ENCODE measurements around the gene NCKIPSD. TPM values are rescaled to one million over a fixed set of nuclear protein-coding genes. Genes with fewer than 3 reads are reported as not detected.

The NCKIPSD gene
- total RNA-seq, 4 donors from 2014 or later, result 18.9 to 60.2 (median 39.9) TPM

- no peak for ATAC-seq (ENCODE audit: low FRiP score)
- no peak for TF ChIP-seq CTCF (IDR thresholded peaks at IDR 0.05)
- DNase-seq (ENCODE audit: low spot score), result no peak
These were observed 21.4 kb upstream of the NCKIPSD start for GRCh38 chr3:48707157-48707556.

DNA sequence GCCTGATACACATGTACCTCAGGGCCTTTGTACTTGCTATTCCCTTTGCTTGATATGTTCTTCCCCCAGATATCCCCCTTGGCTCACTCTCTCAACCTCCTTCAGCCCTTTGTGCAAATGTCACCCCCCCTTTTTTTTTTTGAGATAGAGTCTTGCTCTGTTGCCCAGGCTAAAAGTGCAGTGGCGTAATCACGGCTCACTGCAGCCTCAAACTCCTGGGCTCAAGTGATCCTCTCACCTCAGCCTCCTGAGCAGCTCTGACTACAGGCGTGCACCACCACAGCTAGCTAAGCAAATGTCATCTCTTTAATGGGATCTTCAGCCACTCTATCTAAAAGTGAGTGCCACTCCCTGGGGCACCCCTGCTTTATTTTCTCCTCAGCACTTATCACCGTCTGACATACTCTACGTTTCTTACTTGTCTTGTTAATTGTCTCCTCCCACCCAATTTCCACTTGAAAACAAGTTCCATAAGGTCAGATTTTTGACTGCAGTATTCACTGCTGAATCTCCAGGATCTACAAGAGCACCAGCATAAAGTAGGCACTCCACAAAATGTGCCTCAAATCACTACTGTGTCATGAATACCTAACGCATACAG is 16.7 kb upstream of the NCKIPSD start:
- DNase-seq (ENCODE audit: low spot score) (no peak), ATAC-seq (ENCODE audit: low FRiP score) (no peak)
- TF ChIP-seq CTCF (IDR thresholded peaks at IDR 0.05), result no peak

DNA sequence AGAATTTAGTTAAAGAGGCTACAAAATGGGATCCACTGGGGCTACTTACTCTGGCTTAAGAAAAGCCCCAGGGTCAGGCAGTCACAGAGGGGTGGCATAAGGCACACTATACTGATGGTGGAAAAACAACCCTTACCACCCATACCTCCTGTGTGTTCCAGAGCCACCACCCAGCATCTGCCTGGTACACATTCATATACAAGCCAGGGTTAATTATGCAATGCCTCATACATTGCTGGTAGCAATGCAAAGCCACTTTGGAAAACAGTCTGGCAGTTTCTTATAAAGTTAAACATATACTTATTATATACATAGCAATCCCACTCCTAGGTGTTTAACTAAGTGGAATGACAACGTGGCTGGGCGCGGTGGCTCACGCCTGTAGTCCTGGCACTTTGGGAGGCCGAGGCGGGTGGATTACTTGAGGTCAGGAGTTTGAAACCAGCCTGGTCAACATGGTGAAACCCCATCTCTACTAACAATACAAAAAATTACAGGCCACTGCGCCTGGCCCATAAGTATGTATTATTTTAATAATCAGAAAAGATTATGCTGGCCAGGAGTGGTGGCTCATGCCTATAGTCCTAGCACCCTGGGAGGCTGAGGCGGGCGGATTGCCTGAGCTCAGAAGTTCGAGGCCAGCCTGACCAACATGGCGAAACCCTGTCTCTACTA is 15.2 kb upstream of the NCKIPSD start:
- ATAC-seq (ENCODE audit: low FRiP score), result no peak
- no peak for TF ChIP-seq CTCF (IDR thresholded peaks at IDR 0.05)
- no peak for DNase-seq (ENCODE audit: low spot score)

- no peak for TF ChIP-seq CTCF (IDR thresholded peaks at IDR 0.05)
- ATAC-seq (ENCODE audit: low FRiP score), result no peak
- no peak for DNase-seq (ENCODE audit: low spot score)
These were observed 13.2 kb upstream of the NCKIPSD start for GRCh38 chr3:48698891-48699290.

GRCh38 chr3:48697952-48698351 is 12.2 kb upstream of the NCKIPSD start:
- no peak for TF ChIP-seq CTCF (IDR thresholded peaks at IDR 0.05)
- ATAC-seq (ENCODE audit: low FRiP score), result no peak

GRCh38 chr3:48696601-48697000 is 10.9 kb upstream of the NCKIPSD start:
- ATAC-seq (ENCODE audit: low FRiP score) (no peak), DNase-seq (ENCODE audit: low spot score) (no peak)
- TF ChIP-seq CTCF (IDR thresholded peaks at IDR 0.05), result no peak

More at GRCh38 chr3:48697952-48698351, 12.2 kb upstream of the NCKIPSD start:
- no peak for DNase-seq (ENCODE audit: low spot score)

GRCh38 chr3:48696156-48696555 is 10.4 kb upstream of the NCKIPSD start:
- no peak for DNase-seq (ENCODE audit: low spot score)
- no peak for TF ChIP-seq CTCF (IDR thresholded peaks at IDR 0.05)
- ATAC-seq (ENCODE audit: low FRiP score), result no peak

Measured in omental fat pad (tissue), 4 donors.